OCI-LY1 (cell line): ENCODE measurements around the gene PMEPA1.

Experiments used
- H2AFZ ChIP-seq: fragments of 200-600 bp; sonication (generic), shearing (Covaris generic); 2 replicates; pipeline ENCODE4 v1.6.0; 2014; ENCODE audit warnings: antibody characterized with exemption, mild to moderate bottlenecking, low read length
- H3F3A ChIP-seq: fragments of 200-600 bp; sonication (generic), shearing (Covaris generic); 2 replicates; pipeline ENCODE4 v1.6.0; 2014; ENCODE audit warnings: mild to moderate bottlenecking, antibody characterized with exemption, low read length, moderate library complexity; ENCODE audit not compliant: insufficient read depth
- H3K27ac ChIP-seq: fragments of 200-600 bp; sonication (generic); 2 replicates; pipeline ENCODE4 v1.5.1; 2014; ENCODE audit warnings: low read length, mixed run types, mild to moderate bottlenecking, low read depth; ENCODE audit not compliant: poor library complexity, severe bottlenecking
- H3K27me3 ChIP-seq: fragments of 200-600 bp; sonication (generic); 2 replicates; pipeline ENCODE4 v1.6.0; 2014; ENCODE audit warnings: antibody characterized with exemption, mild to moderate bottlenecking, low read length, moderate library complexity; ENCODE audit not compliant: insufficient read depth
- H3K36me3 ChIP-seq: fragments of 200-600 bp; sonication (generic); 2 replicates; pipeline ENCODE4 v1.6.1; 2014; ENCODE audit warnings: mild to moderate bottlenecking, antibody characterized with exemption, low read length, moderate library complexity, mixed read lengths; ENCODE audit not compliant: insufficient read depth
- H3K4me1 ChIP-seq: fragments of 200-600 bp; sonication (generic); 2 replicates; pipeline ENCODE4 v1.5.1; 2014; ENCODE audit warnings: mild to moderate bottlenecking, low read length, moderate library complexity; ENCODE audit not compliant: insufficient read depth, severe bottlenecking
- H3K4me2 ChIP-seq: fragments of 200-600 bp; sonication (generic), shearing (Covaris generic); 2 replicates; pipeline ENCODE4 v1.6.1; 2014; ENCODE audit warnings: low read length
- H3K4me3 ChIP-seq: fragments of 200-600 bp; sonication (generic); 2 replicates; pipeline ENCODE4 v1.5.1; 2014; ENCODE audit warnings: low read length, low read depth, mild to moderate bottlenecking, mixed read lengths; ENCODE audit not compliant: poor library complexity, severe bottlenecking
- H3K79me2 ChIP-seq: fragments of 200-600 bp; shearing (Covaris generic); 2 replicates; pipeline ENCODE4 v1.6.1; 2016; ENCODE audit warnings: mixed run types, low read length, mixed read lengths; ENCODE audit not compliant: insufficient read depth
- H3K9ac ChIP-seq: fragments of 200-600 bp; sonication (generic), shearing (Covaris generic); 2 replicates; pipeline ENCODE4 v1.6.1; 2014; ENCODE audit warnings: mild to moderate bottlenecking, low read length, mixed read lengths
- H3K9me2 ChIP-seq: fragments of 200-600 bp; sonication (generic), shearing (Covaris generic); 2 replicates; pipeline ENCODE4 v1.6.1; 2014; ENCODE audit warnings: low read depth, mild to moderate bottlenecking, low read length, mixed read lengths
- H3K9me3 ChIP-seq: fragments of 200-600 bp; shearing (Covaris generic); 2 replicates; pipeline ENCODE4 v1.6.1; 2014; ENCODE audit warnings: low read length, mixed read lengths
- H4K20me1 ChIP-seq: fragments of 200-600 bp; sonication (generic), shearing (Covaris generic); 2 replicates; pipeline ENCODE4 v1.6.0; 2016; ENCODE audit warnings: mild to moderate bottlenecking, low read length; ENCODE audit not compliant: insufficient read depth
- EZH2 ChIP-seq: fragments of 200-600 bp; sonication (generic), shearing (Covaris generic); IDR thresholded peaks from 2 replicates; pipeline ENCODE4 v1.8.0; 2017; ENCODE audit warnings: borderline replicate concordance, mixed run types, mild to moderate bottlenecking, antibody characterized with exemption, low read length, moderate library complexity, mixed read lengths
- TF ChIP-seq, protein P1 (sequence below): fragments of 200-600 bp; sonication (generic), shearing (Covaris generic); IDR thresholded peaks from 2 replicates; pipeline ENCODE4 v1.5.1; 2017; ENCODE audit warnings: mild to moderate bottlenecking, antibody characterized with exemption, low read length, moderate library complexity, mixed read lengths

Gene PMEPA1

GRCh38 chr20:57698867-57699275, 10.9 kb downstream of the PMEPA1 start:
- Histone ChIP-seq H3K27me3 (peaks cover 26% of the 10 kb centered on the region), H3K27ac (no peak overlapping the region), H3K9me2 (no peaks in the 10 kb centered on the region), H3K36me3 (no peaks in the 10 kb centered on the region), H4K20me1 (no peaks in the 10 kb centered on the region), H2AFZ (no peak overlapping the region), H3F3A (no peaks in the 10 kb centered on the region), H3K4me3 (no peak overlapping the region), H3K4me2 (no peak overlapping the region), H3K79me2 (no peaks in the 10 kb centered on the region), H3K9ac (no peak overlapping the region), H3K9me3 (no peaks in the 10 kb centered on the region), H3K4me1 (no peaks in the 10 kb centered on the region)
- TF ChIP-seq, protein P1, sequence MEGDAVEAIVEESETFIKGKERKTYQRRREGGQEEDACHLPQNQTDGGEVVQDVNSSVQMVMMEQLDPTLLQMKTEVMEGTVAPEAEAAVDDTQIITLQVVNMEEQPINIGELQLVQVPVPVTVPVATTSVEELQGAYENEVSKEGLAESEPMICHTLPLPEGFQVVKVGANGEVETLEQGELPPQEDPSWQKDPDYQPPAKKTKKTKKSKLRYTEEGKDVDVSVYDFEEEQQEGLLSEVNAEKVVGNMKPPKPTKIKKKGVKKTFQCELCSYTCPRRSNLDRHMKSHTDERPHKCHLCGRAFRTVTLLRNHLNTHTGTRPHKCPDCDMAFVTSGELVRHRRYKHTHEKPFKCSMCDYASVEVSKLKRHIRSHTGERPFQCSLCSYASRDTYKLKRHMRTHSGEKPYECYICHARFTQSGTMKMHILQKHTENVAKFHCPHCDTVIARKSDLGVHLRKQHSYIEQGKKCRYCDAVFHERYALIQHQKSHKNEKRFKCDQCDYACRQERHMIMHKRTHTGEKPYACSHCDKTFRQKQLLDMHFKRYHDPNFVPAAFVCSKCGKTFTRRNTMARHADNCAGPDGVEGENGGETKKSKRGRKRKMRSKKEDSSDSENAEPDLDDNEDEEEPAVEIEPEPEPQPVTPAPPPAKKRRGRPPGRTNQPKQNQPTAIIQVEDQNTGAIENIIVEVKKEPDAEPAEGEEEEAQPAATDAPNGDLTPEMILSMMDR: no peak
- no peak for TF ChIP-seq EZH2

GRCh38 chr20:57698116-57698866, 11.5 kb downstream of the PMEPA1 start:
- Histone ChIP-seq H3K4me2 (no peak overlapping the region), H4K20me1 (no peaks in the 10 kb centered on the region), H3K36me3 (no peaks in the 10 kb centered on the region), H3K9me3 (no peaks in the 10 kb centered on the region), H3K79me2 (no peaks in the 10 kb centered on the region), H3K9ac (no peak overlapping the region), H3K27ac (no peak overlapping the region), H3K9me2 (no peaks in the 10 kb centered on the region), H3K4me3 (no peak overlapping the region), H3K4me1 (no peaks in the 10 kb centered on the region), H3F3A (no peaks in the 10 kb centered on the region), H3K27me3 (peaks cover 21% of the 10 kb centered on the region), H2AFZ (no peak overlapping the region)
- TF ChIP-seq, protein P1: no peak
- TF ChIP-seq EZH2: no peak

- Histone ChIP-seq H3K9me3 (no peaks in the 10 kb centered on the region), H3K9ac (no peak overlapping the region), H4K20me1 (no peaks in the 10 kb centered on the region), H3K27ac (no peak overlapping the region), H2AFZ (no peak overlapping the region), H3K4me2 (no peak overlapping the region), H3K9me2 (no peaks in the 10 kb centered on the region), H3K36me3 (no peaks in the 10 kb centered on the region), H3K27me3 (peaks cover 25% of the 10 kb centered on the region), H3K4me1 (no peaks in the 10 kb centered on the region), H3K4me3 (no peak overlapping the region), H3K79me2 (no peaks in the 10 kb centered on the region), H3F3A (no peaks in the 10 kb centered on the region)
- TF ChIP-seq, protein P1: no peak
- TF ChIP-seq EZH2: no peak
These were observed 12.3 kb downstream of the PMEPA1 start for GRCh38 chr20:57697543-57697942.
